ENCODE results near the gene ALG14.
"Not testable (repeated sequence)": the region's sequence is repeated elsewhere in the genome, so short reads cannot be mapped to it uniquely, and the experiment has no call there.

ALG14 gene

DNA sequence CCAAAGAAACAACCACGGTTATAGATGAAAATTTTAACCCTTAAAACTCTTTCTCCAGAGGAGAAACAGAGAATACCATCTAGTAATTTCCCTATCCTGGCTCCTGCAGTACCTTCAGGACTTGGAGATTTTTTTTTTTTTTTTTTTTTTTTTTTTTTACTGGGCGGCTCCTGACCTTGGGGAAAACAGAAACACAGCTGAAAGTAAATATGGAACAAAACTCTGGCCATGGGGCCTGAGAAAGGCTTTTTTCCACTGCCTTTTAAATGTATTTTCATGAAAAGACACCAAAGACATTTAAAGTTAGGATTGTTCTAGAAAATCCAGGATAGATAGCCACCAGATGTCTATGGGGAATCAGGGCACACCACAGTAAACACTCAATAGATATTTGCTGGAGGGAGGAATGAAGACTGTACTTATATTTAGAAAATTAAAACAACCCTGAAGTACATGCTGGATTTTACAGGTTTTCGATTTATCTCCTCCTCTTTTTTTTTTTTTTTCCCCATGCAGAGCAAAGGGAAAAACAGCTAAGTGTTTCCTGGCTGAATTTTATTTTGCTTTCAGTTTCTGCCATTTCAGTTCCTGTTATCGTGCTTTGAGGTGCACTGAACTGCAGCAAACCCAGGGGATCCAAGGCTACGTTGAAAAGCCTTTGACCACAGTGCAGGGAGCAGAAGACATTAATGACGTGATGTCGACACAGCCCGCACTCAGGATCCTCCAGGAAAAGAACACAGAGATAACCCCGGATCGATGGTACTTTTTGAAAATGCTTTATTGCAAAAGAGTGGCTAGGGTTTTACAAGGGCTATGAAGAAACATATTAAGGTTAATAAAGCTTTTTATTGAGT, 110.1 kb downstream of the ALG14 start:
- DNase-seq (ENCODE audit: insufficient read length, low spot score) (peak; percentile 38), FAIRE-seq (peak; percentile 92)

DNA sequence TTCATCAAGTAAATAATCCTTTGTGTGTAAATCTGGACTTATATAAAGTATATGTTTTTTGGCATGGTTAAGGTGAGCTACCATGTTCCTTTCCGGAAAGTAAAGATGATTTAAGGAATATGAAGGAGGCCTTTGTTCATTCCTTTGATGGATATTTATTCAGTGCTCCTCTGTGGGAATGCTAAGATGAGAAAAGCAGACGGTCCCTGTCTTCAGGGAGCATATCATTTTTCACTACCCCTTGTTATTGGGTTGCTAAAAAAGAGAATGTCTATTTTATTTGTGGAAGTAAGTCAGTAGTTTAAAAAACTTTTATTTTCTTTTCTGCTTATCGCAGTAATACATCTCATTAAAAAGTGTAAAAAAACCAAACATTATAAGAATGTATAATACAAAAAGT, 110.8 kb downstream of the ALG14 start:
- no peak for DNase-seq (ENCODE audit: insufficient read length, low spot score)
- FAIRE-seq, result no peak

DNA sequence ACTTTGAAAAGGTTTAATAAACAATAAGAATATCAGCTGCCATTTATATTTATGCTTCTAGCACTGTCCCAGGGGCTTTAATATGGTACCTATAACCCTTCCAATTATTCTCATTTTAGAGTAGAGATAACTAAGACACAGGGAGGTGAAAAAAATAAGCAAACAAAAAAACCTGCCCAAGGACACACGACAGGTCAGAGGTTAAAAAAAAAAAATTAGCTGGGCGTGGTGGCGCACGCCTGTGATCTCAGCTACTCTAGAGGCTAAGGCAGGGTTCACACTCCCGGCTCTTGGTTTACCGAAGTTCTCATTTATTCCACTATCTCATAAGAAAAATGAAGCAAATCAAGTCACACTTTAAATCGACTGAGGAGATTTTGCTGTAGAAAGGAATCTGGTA, 111.2 kb downstream of the ALG14 start:
- DNase-seq (ENCODE audit: insufficient read length, low spot score) (no peak), FAIRE-seq (no peak)

DNA sequence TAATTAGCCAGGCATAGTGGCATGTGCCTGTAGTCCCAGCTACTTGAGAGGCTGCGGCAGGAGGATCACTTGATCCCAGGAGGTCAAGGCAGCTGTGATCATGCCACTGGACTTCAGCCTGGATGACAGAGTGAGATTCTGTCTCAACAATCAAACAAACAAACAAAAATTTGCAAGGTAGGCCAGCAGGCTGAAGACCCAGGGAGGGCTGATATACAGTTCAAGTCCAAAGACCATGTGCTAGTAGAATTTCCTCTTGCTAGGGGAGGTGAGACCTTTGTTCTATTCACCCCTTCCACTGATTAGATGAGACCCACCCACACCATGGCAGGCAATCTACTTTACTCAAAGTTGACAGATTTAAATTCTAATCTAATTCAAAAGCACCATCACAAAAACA, 114.7 kb downstream of the ALG14 start:
- no peak for FAIRE-seq
- no peak for DNase-seq (ENCODE audit: insufficient read length, low spot score)

DNA sequence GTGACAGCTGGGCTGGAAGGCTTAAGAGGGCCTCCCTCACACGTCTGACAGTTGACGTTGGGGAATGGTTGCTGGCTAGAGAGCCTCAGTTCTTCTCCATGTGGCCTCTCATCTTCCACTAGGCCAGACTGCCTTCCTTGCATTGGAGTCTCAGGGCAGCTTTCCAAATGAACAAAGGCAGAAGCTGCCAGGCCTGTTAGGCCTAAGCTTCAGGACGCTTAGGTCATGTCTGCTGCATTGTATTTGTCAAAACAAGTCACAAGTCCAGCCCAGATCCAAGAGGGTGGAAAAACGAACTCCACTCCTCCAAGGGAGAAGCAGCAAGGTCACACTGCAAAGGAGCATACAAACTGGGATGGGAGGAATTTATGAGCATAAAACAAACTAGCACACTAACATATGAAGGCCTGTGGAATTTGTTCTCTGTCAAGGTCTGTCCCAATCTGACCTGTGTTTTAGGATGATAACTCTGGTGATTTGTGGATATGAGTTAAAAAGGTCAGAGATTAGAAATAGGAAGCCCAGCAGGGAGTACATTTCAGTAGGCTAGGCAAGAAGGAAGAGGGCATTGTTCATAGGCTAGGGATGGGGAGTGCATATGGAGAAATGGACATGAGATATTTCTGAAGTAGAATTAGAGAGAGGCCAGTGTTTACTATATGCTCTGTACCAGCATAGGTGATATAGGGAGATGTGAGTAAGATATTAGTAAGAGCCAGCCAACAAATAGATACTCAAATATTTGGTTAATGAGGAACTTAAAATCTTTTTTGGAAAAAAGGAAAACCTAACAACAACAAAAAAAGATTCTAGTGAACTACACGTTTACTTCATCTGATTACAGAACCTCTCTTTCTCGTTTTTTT, 116.8 kb downstream of the ALG14 start:
- FAIRE-seq (no peak), DNase-seq (ENCODE audit: insufficient read length, low spot score) (no peak)

DNA sequence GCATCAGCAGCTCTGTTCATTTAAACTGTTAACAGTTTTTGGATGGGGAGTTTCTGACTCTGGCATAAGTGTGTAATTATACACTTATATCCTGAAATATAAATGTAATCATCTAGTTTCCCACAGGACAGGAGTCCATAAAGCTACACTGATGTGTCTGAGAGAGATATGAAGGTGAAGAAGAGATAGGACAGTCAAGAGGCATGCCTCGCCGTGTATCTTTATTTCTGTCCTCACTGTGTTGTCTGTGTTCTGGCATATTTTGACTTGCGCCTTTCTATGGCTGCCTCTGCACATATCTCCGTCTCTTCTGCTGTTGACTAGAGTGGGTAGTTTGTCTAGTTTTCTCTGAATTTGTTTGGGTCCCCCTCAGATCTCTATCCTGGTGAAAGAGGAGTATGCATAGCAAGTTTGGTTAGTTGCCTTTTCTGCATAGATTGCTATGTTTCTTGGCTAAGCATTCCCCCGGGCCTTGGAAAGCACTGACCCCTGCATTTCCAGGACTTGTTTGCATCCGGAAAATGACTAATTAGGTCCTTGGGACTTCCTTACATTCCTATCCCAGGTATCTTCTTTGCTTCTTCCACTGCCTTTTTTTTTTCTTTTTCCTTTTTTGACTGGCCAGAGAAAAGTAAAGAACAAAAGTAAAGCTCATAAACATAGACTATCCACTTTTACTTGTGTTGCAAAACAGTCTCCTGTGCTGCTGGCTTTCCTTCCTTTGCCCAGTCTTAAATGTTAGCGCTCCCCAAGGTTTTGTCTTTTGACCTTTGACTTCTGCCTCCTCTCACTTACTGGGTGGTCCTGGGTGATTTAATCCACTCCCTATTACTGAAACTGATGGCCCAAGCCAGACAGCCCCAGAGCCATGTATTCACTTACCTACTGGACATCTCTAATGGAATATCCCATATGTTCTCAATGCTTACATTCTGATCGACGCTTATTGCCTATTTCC, 118.2 kb downstream of the ALG14 start:
- DNase-seq (ENCODE audit: insufficient read length, low spot score) (no peak), FAIRE-seq (no peak)

DNA sequence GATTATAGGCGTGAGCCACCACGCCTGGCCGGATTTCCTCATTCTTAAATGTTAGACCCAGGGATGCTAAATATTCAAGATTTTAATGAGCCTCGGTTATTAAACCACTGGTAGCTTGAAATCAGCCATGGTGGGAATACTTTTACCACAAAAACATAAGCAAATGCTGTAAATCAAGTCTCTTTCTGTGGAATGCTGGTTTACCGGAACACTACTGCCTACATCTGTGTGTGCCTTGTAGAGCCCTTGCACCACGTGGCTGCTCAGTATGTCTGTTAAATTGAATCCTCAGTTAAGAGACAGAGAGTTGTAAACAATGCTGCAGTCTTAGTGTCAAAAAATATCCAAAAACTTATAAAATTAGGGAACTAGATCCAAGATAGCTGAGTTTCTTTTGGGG, 119.0 kb downstream of the ALG14 start:
- FAIRE-seq (no peak), DNase-seq (ENCODE audit: insufficient read length, low spot score) (no peak)

DNA sequence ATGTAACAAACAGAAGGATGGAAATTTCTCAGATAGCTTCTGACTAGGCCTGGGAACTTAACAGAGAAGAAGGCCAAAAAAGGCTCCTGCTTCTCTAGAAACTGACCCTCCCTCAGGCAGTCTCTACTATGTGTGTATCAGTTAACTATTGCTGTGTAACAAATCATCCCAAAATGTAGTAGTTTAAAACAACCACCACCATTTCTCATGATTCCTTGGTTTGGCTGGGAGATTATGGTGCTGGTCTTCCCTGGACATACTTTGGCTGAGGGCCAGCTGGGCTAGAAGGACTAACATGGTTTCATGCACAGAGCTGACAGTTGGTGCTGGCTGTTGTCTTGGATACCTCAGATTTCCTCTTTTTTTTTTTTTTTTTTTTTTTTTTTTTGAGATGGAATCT, 119.6 kb downstream of the ALG14 start:
- FAIRE-seq (no peak), DNase-seq (ENCODE audit: insufficient read length, low spot score) (no peak)

DNA sequence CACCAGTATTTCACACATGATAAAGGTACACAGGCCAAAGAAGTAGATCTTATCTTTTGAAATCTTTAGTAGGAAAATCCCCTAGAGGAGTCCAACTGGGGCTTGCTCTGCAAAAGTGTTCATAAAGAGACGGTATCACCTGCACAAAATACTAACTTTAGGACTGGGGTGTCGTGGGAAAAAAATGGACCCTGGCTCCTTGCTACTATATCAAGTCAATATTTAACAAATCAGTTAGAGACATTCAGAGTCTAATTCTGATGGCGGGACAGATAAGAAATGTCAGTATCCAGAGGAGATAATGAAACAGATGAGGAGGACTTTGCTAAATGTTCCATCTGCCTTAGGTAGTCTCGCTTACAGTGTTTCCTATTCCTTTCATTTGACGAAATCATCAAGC, 120.2 kb downstream of the ALG14 start:
- FAIRE-seq, result no peak

DNA sequence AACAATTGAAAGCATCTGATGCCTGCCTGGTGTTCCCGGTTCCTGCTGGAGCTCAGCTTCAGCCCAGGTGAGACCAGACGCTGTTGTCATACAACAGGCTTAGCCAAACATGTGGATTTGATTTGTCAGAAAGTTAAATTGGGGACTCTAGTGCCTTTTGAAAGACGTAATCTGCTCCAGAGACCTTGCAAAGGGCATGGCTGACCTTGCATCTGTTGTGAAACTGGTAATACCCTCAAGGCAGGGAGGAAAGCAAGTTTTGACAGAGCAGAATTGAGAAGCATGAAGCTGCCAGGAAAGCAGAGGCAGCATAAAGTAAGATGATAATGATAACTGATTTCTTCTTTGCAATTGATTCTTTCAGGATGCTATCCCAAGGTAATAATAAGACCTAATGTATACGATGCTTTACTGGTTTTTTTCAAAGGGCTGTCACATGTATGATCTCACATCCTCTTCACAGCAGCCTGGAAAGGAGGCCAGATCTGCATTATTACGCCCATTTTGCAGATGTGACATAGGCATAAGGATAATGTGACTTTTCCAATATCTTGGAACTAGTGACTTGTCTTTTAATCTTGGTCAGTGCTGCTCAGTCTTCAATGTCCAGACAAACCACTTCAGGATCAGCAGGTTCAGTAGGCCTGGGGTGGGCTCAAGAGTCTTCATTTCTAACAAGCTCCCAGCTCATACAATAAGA, 121.1 kb downstream of the ALG14 start:
- FAIRE-seq (no peak), DNase-seq (ENCODE audit: insufficient read length, low spot score) (no peak)

More for the DNA sequence above, 120.2 kb downstream of the ALG14 start:
- no peak for DNase-seq (ENCODE audit: insufficient read length, low spot score)

DNA sequence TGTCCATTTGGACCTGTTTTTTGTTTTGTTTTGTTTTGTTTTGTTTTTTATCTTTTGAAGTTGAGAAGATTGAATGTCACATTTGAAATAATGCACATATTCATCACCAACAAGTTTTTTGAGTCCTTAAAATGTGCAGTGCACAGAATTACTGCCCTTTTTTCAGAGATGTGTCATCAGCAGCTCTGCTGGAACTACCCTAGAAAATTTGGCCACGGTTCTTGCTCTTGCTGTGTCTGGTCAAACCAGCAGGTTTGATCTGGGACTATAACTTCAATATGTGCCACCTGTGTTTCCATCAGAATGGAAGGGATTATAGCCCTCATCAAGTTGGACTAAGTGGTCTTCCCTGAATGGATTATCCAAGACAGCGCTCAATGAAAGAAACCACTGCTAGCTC, 121.7 kb downstream of the ALG14 start:
- DNase-seq (ENCODE audit: insufficient read length, low spot score) (no peak), FAIRE-seq (no peak)

DNA sequence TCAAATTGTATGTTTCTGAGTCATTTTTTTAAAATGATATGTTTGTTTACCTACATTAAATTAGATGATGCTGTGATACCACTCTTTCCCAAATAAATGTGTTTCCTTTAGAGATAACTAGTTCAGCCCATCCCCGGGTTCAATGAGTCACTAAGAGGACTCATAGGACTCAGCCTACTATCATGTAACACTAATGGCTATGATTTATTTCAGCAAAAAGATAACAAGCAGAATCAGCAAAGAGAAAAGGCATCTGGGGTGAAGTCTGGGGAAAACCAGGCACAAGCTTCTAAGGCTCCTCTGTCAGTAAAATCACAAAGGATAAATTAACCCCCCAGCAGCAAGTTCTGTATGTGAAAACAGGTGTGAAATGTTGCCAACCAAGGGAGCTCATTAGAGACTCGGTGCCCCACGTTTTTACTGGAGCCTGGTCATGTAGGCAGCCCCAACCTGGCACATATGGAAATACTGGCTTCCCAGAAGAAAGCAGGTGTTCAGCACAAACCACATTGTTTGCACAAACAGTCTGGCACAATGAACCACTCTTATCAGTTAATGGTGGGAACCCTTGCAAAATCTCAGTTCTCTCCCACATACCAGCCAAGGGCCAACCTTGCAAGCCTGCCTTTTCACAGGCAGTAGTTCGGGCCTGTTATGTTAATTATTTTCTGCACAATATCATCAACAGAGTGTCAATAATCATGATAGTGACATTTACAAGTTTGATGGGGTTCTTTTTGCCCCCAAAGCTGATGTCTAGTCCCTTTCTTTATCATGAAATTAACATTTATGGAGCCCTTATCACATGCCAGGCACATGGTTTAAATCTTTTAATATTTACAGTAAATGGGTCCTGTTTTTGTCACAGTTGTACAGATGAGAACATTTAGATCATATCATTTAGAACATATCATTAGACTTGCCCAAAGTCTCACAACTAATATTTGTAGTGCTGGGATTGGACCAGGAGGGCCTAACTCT, 122.8 kb downstream of the ALG14 start:
- DNase-seq (ENCODE audit: insufficient read length, low spot score) (no peak), FAIRE-seq (no peak)

DNA sequence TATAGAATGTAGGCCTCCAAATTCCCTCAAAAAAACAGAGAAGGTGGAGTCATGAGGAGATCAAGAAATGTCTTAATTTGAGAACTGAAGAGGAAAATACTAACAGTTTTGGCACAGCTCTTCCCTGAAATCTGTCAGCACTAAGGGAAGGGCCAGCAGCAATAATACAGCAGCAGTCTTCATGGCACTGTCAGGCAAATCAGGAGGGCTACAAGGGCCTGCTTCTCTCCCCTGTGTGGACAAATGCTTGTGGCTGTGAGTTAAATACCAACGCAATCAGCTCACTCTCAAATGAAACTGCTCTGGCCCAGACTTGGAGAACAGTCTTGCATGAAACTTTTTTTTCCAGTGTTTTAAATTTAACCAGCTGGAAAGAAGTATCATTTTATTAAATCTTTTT, 125.3 kb downstream of the ALG14 start:
- FAIRE-seq (no peak), DNase-seq (ENCODE audit: insufficient read length, low spot score) (no peak)

DNA sequence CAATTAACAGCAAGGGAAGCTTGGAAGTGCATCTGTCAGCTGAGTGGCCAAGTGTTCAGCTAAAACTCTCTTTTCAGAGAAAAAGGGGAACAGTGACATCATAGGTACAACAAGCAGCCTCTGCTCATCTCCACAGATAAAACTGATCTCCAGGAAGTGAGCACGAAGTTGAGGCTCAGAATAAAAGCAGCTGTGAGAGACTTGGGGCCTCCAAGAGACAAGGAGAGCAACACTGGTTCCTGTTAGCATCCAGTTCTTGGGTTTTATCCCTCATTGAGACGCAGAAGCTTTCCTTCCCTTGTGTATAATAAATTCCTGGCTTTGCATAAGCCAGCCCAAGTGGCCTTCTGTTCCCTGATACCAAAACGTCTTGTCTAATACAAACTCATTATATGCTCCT, 125.9 kb downstream of the ALG14 start:
- FAIRE-seq (no peak), DNase-seq (ENCODE audit: insufficient read length, low spot score) (no peak)

DNA sequence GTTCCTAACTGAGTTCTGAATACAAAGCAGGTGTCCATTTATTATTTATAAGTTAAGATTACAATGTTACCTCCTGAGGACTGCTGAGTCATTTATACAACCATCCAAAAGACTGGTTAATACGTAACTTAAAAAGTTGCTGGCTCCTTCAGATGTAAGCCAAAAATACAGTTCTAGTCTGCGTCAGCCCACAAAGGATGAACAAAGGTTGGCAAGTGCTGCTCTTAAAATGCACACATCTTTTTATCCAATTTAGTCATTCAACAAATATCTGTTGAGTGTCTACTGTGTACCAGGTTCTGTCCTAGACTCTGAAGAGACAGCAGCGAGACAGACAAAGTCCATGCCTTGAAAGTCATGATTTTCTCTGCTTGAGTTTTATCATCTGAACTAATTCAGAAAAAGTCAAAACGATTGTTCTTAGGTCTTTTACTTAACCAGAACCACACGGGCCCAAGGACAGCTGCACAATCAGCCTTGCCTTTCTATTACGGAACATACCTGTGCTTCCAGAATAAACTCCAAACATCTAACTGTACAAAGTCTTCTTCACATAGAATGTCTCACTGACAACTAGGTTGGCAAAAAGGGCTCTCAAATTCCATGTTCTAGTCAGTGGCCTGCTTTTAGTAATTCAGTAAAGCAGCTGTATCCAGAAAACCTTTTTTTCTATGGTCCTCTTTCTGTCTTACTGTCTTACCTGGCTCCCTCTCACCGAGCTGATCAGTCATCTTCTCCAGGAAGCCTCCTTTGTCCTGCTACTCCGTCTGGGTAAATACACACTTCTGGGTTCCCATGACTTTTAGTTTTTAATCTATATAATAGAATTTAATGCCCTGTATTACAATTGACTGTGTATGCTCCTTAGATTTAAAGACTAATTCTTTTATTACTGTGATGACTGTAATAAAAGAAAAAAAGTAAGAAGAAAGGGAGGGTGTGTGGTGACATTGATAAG, 130.3 kb downstream of the ALG14 start:
- no peak for DNase-seq (ENCODE audit: insufficient read length, low spot score)

DNA sequence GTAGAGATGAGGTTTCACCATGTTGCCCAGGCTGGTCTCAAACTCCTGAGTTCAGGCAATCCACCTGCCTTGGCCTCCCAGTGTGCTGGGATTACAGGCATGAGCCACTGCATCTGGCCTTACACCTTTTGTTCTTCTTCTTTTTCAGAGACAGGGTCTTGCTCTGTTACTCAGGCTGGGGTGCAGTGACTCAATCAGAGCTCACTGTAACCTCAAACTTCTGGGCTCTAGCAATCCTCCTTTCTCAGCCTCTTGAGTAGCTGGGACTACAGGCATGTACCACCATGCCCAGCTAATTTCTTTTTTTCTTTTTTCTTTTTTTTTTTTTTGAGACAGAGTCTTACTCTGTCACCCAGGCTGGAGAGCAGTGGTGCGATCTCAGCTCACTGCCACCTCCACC, 131.3 kb downstream of the ALG14 start:
- not testable (repeated sequence) for FAIRE-seq; DNase-seq (ENCODE audit: insufficient read length, low spot score)

More for the DNA sequence above, 130.3 kb downstream of the ALG14 start:
- no peak for FAIRE-seq

DNA sequence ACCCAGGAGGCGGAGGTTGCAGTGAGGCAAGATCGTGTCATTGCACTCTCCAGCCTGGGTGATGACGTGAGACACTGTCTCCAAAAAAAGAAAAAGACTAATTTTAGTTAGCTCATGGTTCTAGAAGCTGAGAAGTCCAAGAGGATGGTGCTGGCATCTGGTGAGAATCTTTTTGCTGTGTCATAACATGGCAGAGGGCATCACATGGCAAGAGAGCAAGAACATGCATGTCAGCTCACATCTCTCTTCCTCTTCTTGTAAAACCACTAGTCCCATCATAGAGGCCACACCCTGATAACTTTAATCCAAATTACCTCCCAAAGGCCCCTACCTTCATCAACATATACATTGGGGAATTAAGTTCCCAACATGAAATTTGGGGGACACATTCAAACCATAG, 132.0 kb downstream of the ALG14 start:
- no peak for DNase-seq (ENCODE audit: insufficient read length, low spot score)
- FAIRE-seq, result no peak

DNA sequence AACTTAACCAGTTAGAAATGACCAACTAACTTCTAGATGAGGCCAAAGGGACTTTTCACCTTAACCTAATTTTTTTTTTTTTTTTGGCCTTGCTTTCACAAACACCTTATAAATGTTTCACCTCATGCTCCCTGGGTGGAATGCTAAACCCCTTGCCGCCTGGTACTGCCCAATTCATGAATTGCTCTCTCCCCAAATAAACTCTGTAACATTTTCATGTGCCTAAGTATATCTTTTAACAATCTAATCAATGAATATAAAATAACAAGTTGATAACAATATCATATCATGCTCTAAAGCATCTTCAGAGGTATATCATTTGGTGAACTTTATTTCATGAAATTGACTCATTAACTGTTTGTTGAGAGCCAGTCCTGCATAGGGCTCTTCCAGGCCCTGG, 134.9 kb downstream of the ALG14 start:
- FAIRE-seq, result no peak
- DNase-seq (ENCODE audit: insufficient read length, low spot score), result no peak

All from GM19239 (cell line).